Fibroblast of the aortic adventitia (primary cell): Measurements from ENCODE around the gene KRT14. TPM values are rescaled to one million over a fixed set of nuclear protein-coding genes. Genes with fewer than 3 reads are reported as not detected.
"Not testable (repeated sequence)": the region's sequence is repeated elsewhere in the genome, so short reads cannot be mapped to it uniquely, and the experiment has no call there.

Experiments
- DNase-seq: peaks from one replicate; pipeline ENCODE4 v3.0.0-alpha.2; 2010; ENCODE audit warnings: low read depth
- H3K4me3 ChIP-seq: 2 replicates; pipeline ENCODE4 v1.5.1; 2011; ENCODE audit warnings: low read depth, mild to moderate bottlenecking, control low read depth, low read length, moderate library complexity
- CTCF ChIP-seq: IDR thresholded peaks from 2 replicates; pipeline ENCODE4 v1.5.1; 2011; ENCODE audit warnings: mild to moderate bottlenecking, low read length, control low read depth, inconsistent platforms; ENCODE audit not compliant: insufficient read depth
- total RNA-seq: library from RNA; depleted of rRNA; stranded (reverse); fragments of >200 nt; gene quantifications from 2 replicates; pipeline ENCODE4 v1.2.3, GENCODE V29; 2012; ENCODE audit warnings: low replicate concordance

KRT14 gene
- total RNA-seq, 1 donor: 1.3 TPM

- no peak overlapping the region for H3K4me3 ChIP-seq
- TF ChIP-seq CTCF: no peak
- no peak for DNase-seq
Measured at GRCh38 chr17:41613277-41614082, 26.8 kb upstream of the KRT14 start.

GRCh38 chr17:41612376-41613160 is 25.9 kb upstream of the KRT14 start, which contains the start of gene KRT16:
Gene KRT16 (minus strand): TSS chr17:41612767. CDS start chr17:41612688, 79 bp downstream.
- not testable (repeated sequence) for H3K4me3 ChIP-seq
- peak; percentile 55 for DNase-seq

GRCh38 chr17:41610965-41611640 is 24.4 kb upstream of the KRT14 start:
- H3K4me3 ChIP-seq: no peak overlapping the region
- TF ChIP-seq CTCF: no peak
- no peak for DNase-seq

- H3K4me3 ChIP-seq, DNase-seq: not testable (repeated sequence)
Measured at GRCh38 chr17:41610061-41610517, 23.4 kb upstream of the KRT14 start.

- not testable (repeated sequence) for H3K4me3 ChIP-seq, DNase-seq
Measured at GRCh38 chr17:41606930-41607329, 20.2 kb upstream of the KRT14 start.

GRCh38 chr17:41602524-41602923 is 15.8 kb upstream of the KRT14 start:
- no peak for DNase-seq
- no peak for TF ChIP-seq CTCF
- H3K4me3 ChIP-seq: no peak overlapping the region

- DNase-seq: no peak
- TF ChIP-seq CTCF: no peak
- H3K4me3 ChIP-seq: no peak overlapping the region
Measured at GRCh38 chr17:41600318-41600717, 13.6 kb upstream of the KRT14 start.

GRCh38 chr17:41599680-41600079 is 13.0 kb upstream of the KRT14 start:
- TF ChIP-seq CTCF: no peak
- DNase-seq: no peak
- H3K4me3 ChIP-seq: no peak overlapping the region
